ENCODE results near the gene HSF2BP. TPM values are rescaled to one million over a fixed set of nuclear protein-coding genes. Genes with fewer than 3 reads are reported as not detected.
"Not testable (repeated sequence)": the region's sequence is repeated elsewhere in the genome, so short reads cannot be mapped to it uniquely, and the experiment has no call there.

HSF2BP gene
- total RNA-seq, 4 donors from 2014 or later = 0.40 to 2.4 (median 1.2) TPM

DNA sequence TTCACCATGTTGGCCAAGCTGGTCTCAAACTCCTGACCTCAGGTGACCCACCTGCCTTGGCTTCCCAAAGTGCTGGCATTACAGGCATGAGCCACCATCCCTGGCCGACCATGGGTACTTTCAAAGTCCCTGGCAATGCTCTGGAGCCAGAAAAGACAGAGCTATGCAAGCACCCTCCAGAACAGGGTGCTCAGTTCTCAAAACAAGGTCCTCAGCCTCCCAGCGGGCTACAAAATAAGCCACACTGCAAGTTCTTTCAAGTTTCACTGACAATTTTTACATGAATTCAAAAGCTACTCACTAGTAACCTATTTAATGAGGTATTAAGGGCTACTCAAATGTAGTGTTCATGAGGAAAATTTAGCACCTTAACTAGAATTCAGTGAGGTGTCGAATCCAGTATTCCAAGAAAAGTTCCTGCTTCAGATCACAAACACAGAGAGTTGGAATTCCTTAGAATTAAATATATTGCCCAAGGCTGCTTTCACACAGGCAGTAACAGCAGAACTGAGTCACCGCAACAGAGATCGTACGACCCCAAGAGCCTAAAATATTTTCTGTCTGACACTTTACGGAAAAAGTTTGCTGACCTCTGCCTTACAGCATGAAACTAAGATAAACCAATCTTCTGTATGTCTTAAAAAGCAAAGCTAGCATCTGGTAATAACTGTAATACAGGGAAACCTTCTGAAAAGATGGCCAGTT is 60.7 kb downstream of the HSF2BP start:
- no peak for ATAC-seq
- H3K27me3 ChIP-seq = no peaks in the 10 kb centered on the region
- WGBS, 2 donors (ENCODE audit: low coverage in 1 of 2) = 66 to 79% methylated on average over 5 to 6 of the region's 7 CpGs
- no peaks in the 10 kb centered on the region for H3K36me3 ChIP-seq
- no peak overlapping the region for H3K4me3 ChIP-seq
- no peaks in the 10 kb centered on the region for H3K9me3 ChIP-seq
- no peak for TF ChIP-seq POLR2A (IDR thresholded peaks at IDR 0.05)
- no peak for TF ChIP-seq POLR2AphosphoS5 (IDR thresholded peaks at IDR 0.05)
- TF ChIP-seq EP300 (IDR thresholded peaks at IDR 0.05) = no peak
- TF ChIP-seq, protein P1, sequence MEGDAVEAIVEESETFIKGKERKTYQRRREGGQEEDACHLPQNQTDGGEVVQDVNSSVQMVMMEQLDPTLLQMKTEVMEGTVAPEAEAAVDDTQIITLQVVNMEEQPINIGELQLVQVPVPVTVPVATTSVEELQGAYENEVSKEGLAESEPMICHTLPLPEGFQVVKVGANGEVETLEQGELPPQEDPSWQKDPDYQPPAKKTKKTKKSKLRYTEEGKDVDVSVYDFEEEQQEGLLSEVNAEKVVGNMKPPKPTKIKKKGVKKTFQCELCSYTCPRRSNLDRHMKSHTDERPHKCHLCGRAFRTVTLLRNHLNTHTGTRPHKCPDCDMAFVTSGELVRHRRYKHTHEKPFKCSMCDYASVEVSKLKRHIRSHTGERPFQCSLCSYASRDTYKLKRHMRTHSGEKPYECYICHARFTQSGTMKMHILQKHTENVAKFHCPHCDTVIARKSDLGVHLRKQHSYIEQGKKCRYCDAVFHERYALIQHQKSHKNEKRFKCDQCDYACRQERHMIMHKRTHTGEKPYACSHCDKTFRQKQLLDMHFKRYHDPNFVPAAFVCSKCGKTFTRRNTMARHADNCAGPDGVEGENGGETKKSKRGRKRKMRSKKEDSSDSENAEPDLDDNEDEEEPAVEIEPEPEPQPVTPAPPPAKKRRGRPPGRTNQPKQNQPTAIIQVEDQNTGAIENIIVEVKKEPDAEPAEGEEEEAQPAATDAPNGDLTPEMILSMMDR (IDR thresholded peaks at IDR 0.05) = no peak
- no peaks in the 10 kb centered on the region for H3K4me1 ChIP-seq
- H3K27ac ChIP-seq = no peak overlapping the region

DNA sequence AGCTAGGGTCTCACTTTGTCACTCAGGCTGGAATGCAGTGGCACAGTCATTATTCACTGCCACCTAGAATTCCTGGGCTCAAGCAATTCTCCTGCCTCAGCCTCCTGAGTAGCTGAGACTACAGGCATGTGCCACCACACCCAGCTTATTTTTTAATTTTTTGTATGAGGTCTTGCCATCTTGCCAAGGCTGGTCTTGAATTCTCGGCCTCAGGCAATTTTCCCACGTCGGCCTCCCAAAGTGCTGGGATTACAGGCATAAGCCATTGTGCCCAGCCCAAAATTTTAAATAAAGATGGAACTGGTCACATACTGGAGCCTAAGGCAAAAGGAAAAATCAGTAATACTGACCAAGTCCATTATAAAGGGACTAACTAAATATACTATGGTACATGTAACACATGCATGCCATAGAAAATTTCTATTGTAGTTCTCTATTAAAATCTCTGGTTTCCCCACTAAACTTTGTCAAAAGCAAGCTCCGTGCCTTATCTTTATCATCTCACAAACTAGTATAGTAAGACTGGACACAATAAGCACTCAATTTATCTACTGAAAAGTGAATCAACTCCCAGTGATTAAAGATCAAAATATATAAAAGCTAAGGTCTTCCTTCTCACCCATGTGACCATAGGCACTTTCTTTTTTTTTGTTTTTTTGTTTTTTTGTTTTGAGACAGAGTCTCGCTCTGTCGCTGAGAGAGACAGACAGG is 61.6 kb downstream of the HSF2BP start:
- Histone ChIP-seq H3K27ac (no peak overlapping the region), H3K27me3 (no peaks in the 10 kb centered on the region), H3K36me3 (no peaks in the 10 kb centered on the region), H3K4me3 (no peak overlapping the region), H3K4me1 (no peaks in the 10 kb centered on the region), H3K9me3 (no peaks in the 10 kb centered on the region)
- TF ChIP-seq, protein P1 (IDR thresholded peaks at IDR 0.05) = no peak
- no peak for TF ChIP-seq EP300 (IDR thresholded peaks at IDR 0.05)
- no peak for TF ChIP-seq POLR2A (IDR thresholded peaks at IDR 0.05)
- TF ChIP-seq POLR2AphosphoS5 (IDR thresholded peaks at IDR 0.05) = no peak
- ATAC-seq = no peak
- WGBS, 2 donors (ENCODE audit: low coverage in 1 of 2) = 76 to 95% methylated on average over 2 to 6 of the region's 6 CpGs

DNA sequence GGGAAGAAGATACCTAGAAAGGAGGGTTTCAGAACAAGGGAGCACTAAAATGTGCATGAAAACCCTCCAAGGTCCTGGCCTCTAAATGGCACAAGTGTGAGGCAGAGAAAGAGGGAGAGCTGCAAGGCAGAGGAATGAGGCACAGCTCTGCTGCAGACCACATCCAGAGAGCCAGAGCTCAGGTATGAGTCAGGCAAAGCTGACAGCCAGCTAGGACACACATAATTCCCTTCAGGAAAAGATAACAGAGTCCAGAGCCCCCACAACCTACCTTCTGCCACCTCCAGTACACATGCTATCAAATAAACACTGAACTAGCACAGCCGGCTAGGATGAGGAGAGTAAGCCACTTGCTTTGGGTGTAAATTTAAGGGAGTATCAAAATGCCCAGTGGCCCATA is 62.2 kb downstream of the HSF2BP start:
- TF ChIP-seq POLR2AphosphoS5 (IDR thresholded peaks at IDR 0.05) (no peak), EP300 (IDR thresholded peaks at IDR 0.05) (no peak), POLR2A (IDR thresholded peaks at IDR 0.05) (no peak)
- TF ChIP-seq, protein P1 (IDR thresholded peaks at IDR 0.05) = no peak
- Histone ChIP-seq H3K27me3 (no peaks in the 10 kb centered on the region), H3K36me3 (no peaks in the 10 kb centered on the region), H3K4me1 (no peaks in the 10 kb centered on the region), H3K4me3 (no peak overlapping the region), H3K27ac (no peak overlapping the region), H3K9me3 (no peaks in the 10 kb centered on the region)
- 78 to 88% methylated on average over 1 of the region's 1 CpG for WGBS, 2 donors (ENCODE audit: low coverage in 1 of 2)
- ATAC-seq = no peak

DNA sequence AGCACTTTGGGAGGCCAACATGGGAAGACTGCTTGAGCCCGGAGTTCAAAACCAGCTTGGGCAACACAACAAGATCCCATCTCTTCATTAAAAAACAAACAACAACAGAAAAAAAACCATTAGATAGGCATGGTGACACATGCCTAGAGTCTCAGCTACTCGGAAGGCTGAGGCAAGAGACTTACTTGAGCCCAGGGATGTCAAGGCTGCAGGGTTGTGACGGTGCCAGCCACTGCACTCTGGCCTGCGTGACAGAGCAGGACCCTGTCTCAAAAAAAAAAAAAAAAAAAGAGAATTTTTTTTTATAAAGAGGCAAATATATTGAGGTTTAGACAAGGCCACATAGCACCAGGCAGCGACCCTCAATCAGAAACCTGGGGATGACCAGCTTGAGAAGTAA is 62.7 kb downstream of the HSF2BP start:
- WGBS, 2 donors (ENCODE audit: low coverage in 1 of 2) = 98% methylated on average over 4 of the region's 5 CpGs; no CpG with 5 or more reads in 1 of the 2 donors
- no peak for ATAC-seq
- Histone ChIP-seq H3K27ac (no peak overlapping the region), H3K9me3 (no peaks in the 10 kb centered on the region), H3K36me3 (no peaks in the 10 kb centered on the region), H3K27me3 (no peaks in the 10 kb centered on the region), H3K4me3 (no peak overlapping the region), H3K4me1 (no peaks in the 10 kb centered on the region)
- TF ChIP-seq, protein P1 (IDR thresholded peaks at IDR 0.05) = no peak
- TF ChIP-seq EP300 (IDR thresholded peaks at IDR 0.05) (no peak), POLR2AphosphoS5 (IDR thresholded peaks at IDR 0.05) (no peak), POLR2A (IDR thresholded peaks at IDR 0.05) (no peak)

DNA sequence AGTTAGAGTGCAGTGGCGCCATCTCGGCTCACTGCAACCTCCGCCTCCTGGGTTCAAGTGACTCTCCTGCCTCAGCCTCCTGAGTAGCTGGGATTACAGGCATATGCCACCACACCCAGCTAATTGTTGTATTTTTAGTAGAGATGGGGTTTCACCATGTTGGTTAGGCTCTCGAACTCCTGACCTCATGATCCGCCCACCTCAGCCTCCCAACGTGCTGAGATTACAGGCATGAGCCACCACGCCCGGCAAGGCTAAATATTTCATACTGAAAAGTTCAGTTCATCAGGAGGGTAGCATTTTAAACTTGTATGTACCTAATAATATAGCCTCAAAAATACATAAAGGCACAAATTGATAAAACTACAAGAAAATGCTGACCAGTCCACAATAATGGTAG is 63.5 kb downstream of the HSF2BP start:
- ATAC-seq, H3K4me3 ChIP-seq: not testable (repeated sequence)

More for the DNA sequence above, 63.5 kb downstream of the HSF2BP start:
- WGBS, 2 donors (ENCODE audit: low coverage in 1 of 2) = 88 to 95% methylated on average over 4 to 6 of the region's 8 CpGs
- H3K36me3 ChIP-seq, H3K4me1 ChIP-seq, H3K27me3 ChIP-seq, H3K9me3 ChIP-seq, H3K27ac ChIP-seq: not testable (repeated sequence)

All from gastroesophageal sphincter (tissue), 4 donors.